GM12801 (cell line): ENCODE measurements around the gene CRACR2A.

Experiments used
- CTCF ChIP-seq: IDR thresholded peaks from one replicate; pipeline ENCODE4 v1.5.1; 2011; ENCODE audit warnings: control low read depth; ENCODE audit not compliant: insufficient read length; ENCODE audit errors: extremely low read depth

Gene CRACR2A

GRCh38 chr12:3700861-3701260 is 52.0 kb downstream of the CRACR2A start:
- no peak for TF ChIP-seq CTCF

GRCh38 chr12:3698218-3698974 is 54.5 kb downstream of the CRACR2A start:
- TF ChIP-seq CTCF, result no peak

- TF ChIP-seq CTCF, result no peak
Observed at GRCh38 chr12:3697311-3697870, 55.5 kb downstream of the CRACR2A start.

GRCh38 chr12:3694673-3695072 is 58.2 kb downstream of the CRACR2A start:
- no peak for TF ChIP-seq CTCF

GRCh38 chr12:3692616-3693365 is 60.1 kb downstream of the CRACR2A start:
- TF ChIP-seq CTCF, result no peak

GRCh38 chr12:3686463-3686862 is 66.4 kb downstream of the CRACR2A start:
- no peak for TF ChIP-seq CTCF

GRCh38 chr12:3685830-3686229 is 67.1 kb downstream of the CRACR2A start:
- TF ChIP-seq CTCF, result no peak
